Measurements from ENCODE around the gene PALS1.

PALS1 gene

GRCh38 chr14:67241411-67242167, at the start of gene PALS1:
Gene PALS1 (plus strand): TSS chr14:67241435. CDS start chr14:67279171, 37,736 bp downstream.
- DNase-seq (ENCODE audit: low read depth), result peak; percentile 53

- DNase-seq (ENCODE audit: low read depth), result no peak
These were observed 49.4 kb upstream of the PALS1 start for GRCh38 chr14:67191768-67192290.

GRCh38 chr14:67192366-67192765, 48.9 kb upstream of the PALS1 start:
- DNase-seq (ENCODE audit: low read depth), result no peak

- DNase-seq (ENCODE audit: low read depth), result no peak
These were observed 46.0 kb upstream of the PALS1 start for GRCh38 chr14:67195279-67195678.

- DNase-seq (ENCODE audit: low read depth), result no peak
These were observed 42.2 kb upstream of the PALS1 start for GRCh38 chr14:67199016-67199415.

GRCh38 chr14:67207810-67208209, 33.4 kb upstream of the PALS1 start:
- DNase-seq (ENCODE audit: low read depth), result no peak

GRCh38 chr14:67218126-67218525, 23.1 kb upstream of the PALS1 start:
- no peak for DNase-seq (ENCODE audit: low read depth)

GRCh38 chr14:67221248-67221981, 19.8 kb upstream of the PALS1 start:
- peak; percentile 64 for DNase-seq (ENCODE audit: low read depth)

- no peak for DNase-seq (ENCODE audit: low read depth)
These were observed 19.3 kb upstream of the PALS1 start for GRCh38 chr14:67221982-67222328.

GRCh38 chr14:67225523-67225922, 15.7 kb upstream of the PALS1 start:
- no peak for DNase-seq (ENCODE audit: low read depth)

GRCh38 chr14:67228325-67228984, 12.8 kb upstream of the PALS1 start:
- no peak for DNase-seq (ENCODE audit: low read depth)

GRCh38 chr14:67232066-67232465, 9.2 kb upstream of the PALS1 start:
- DNase-seq (ENCODE audit: low read depth), result no peak

GRCh38 chr14:67232621-67233020, 8.6 kb upstream of the PALS1 start:
- no peak for DNase-seq (ENCODE audit: low read depth)

GRCh38 chr14:67237591-67237990, 3.6 kb upstream of the PALS1 start:
- DNase-seq (ENCODE audit: low read depth), result no peak

- no peak for DNase-seq (ENCODE audit: low read depth)
These were observed 1.7 kb upstream of the PALS1 start for GRCh38 chr14:67239582-67239981.

- no peak for DNase-seq (ENCODE audit: low read depth)
These were observed 885 bp upstream of the PALS1 start for GRCh38 chr14:67240168-67240932.

- DNase-seq (ENCODE audit: low read depth), result peak; percentile 78
These were observed 241 bp upstream of the PALS1 start for GRCh38 chr14:67240978-67241410.

GRCh38 chr14:67242168-67242420, 859 bp downstream of the PALS1 start:
- DNase-seq (ENCODE audit: low read depth), result no peak

- DNase-seq (ENCODE audit: low read depth), result no peak
These were observed 3.9 kb downstream of the PALS1 start for GRCh38 chr14:67245104-67245503.

GRCh38 chr14:67251573-67252226, 10.5 kb downstream of the PALS1 start:
- DNase-seq (ENCODE audit: low read depth), result no peak

- DNase-seq (ENCODE audit: low read depth), result no peak
These were observed 11.9 kb downstream of the PALS1 start for GRCh38 chr14:67253076-67253635.
